ENCODE measurements around the gene GNL3. TPM values are rescaled to one million over a fixed set of nuclear protein-coding genes. Genes with fewer than 3 reads are reported as not detected.

The GNL3 gene
- total and polyA plus RNA-seq, 2 donors (not counting 3 experiments of a cell fraction or from before 2014, with no cell fraction given): 27.8 to 109 TPM

- Histone ChIP-seq H3K4me1 (ENCODE audit: control insufficient read depth, extremely low read depth, insufficient read depth, low read length) (no peaks in the 10 kb centered on the region), H3K36me3 (ENCODE audit: control insufficient read depth in 2 of 2, extremely low read depth in 1 of 2, insufficient read depth in 2 of 2, low read length in 2 of 2) (peaks cover 9 to 10% of the 10 kb centered on the region in 2 experiments), H3K4me3 (replicated peaks in 1 of 3; ENCODE audit: insufficient read depth in 1 of 3, low read depth in 1 of 3, low read length in 3 of 3) (no peak overlapping the region), H3K27me3 (ENCODE audit: control insufficient read depth in 2 of 2, insufficient read depth in 2 of 2, low read length in 2 of 2) (no peaks in the 10 kb centered on the region), H3K4me2 (ENCODE audit: insufficient read depth, low read length) (no peak overlapping the region), H2AFZ (ENCODE audit: low read depth, low read length) (no peak overlapping the region), H3K9ac (replicated peaks; ENCODE audit: extremely low read depth, insufficient read depth, low read length) (no peak overlapping the region), H3K27ac (ENCODE audit: insufficient read depth, low read depth, low read length) (no peak overlapping the region), H3K79me2 (ENCODE audit: control insufficient read depth, insufficient read depth, low read length) (no peaks in the 10 kb centered on the region), H4K20me1 (replicated peaks; ENCODE audit: control insufficient read depth, extremely low read depth, insufficient read depth, low read length) (no peaks in the 10 kb centered on the region), H3K9me3 (replicated peaks; ENCODE audit: control insufficient read depth, insufficient read depth, low read length) (no peaks in the 10 kb centered on the region), H3K9me1 (replicated peaks; ENCODE audit: control insufficient read depth, extremely low read depth, insufficient read depth, low read length) (no peaks in the 10 kb centered on the region)
- ChIA-PET CTCF (no interaction called here), POLR2A (no interaction called here)
- dilution Hi-C loops (cut with MboI; ENCODE audit: extremely low pct_ligation_motif_present, low sequenced_read_pairs) (no loop called here), intact Hi-C loops (cut with micrococcal nuclease) (no loop called here)
- no TSS peak for BruUV-seq (replicated peaks)
- TF ChIP-seq MYC (IDR thresholded peaks at IDR 0.05; ENCODE audit: low read depth, low read length) (no peak), GATA2 (IDR thresholded peaks at IDR 0.05; ENCODE audit: insufficient read depth, insufficient read length, low read depth, low read length) (no peak), CTCF (IDR thresholded peaks at IDR 0.05; ENCODE audit: extremely low read depth in 1 of 2, insufficient read depth in 1 of 2, low read depth in 1 of 2, low read length in 2 of 2) (no peak), EZH2 (IDR thresholded peaks at IDR 0.05; ENCODE audit: borderline replicate concordance, low read depth, low read length, severe bottlenecking) (no peak), POLR2A (IDR thresholded peaks at IDR 0.05; ENCODE audit: low read depth, low read length) (no peak), JUN (IDR thresholded peaks at IDR 0.05; ENCODE audit: borderline replicate concordance, insufficient read depth, insufficient read length, low read depth) (no peak), FOS (IDR thresholded peaks at IDR 0.05; ENCODE audit: borderline replicate concordance, insufficient read depth, low read length) (no peak), POLR2AphosphoS5 (IDR thresholded peaks at IDR 0.05; ENCODE audit: insufficient read depth, low read depth, low read length) (no peak)
- TF ChIP-seq, protein P1, sequence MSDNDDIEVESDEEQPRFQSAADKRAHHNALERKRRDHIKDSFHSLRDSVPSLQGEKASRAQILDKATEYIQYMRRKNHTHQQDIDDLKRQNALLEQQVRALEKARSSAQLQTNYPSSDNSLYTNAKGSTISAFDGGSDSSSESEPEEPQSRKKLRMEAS (IDR thresholded peaks at IDR 0.05; ENCODE audit: insufficient read depth, insufficient read length): no peak
- FAIRE-seq (no peak), DNase-seq (ENCODE audit: low read depth, low spot score) (no peak)
Measured at GRCh38 chr3:52733256-52733891, 47.5 kb downstream of the GNL3 start.

Measured in endothelial cell of umbilical vein (primary cell).